ENCODE measurements around the gene NME4.
"Not testable (repeated sequence)": the region's sequence is repeated elsewhere in the genome, so short reads cannot be mapped to it uniquely, and the experiment has no call there.

NME4 gene

GRCh38 chr16:396199-396598, 800 bp upstream of the NME4 start:
- no peak for DNase-seq (ENCODE audit: low read depth in 2 of 2, low spot score in 1 of 2)

DNA sequence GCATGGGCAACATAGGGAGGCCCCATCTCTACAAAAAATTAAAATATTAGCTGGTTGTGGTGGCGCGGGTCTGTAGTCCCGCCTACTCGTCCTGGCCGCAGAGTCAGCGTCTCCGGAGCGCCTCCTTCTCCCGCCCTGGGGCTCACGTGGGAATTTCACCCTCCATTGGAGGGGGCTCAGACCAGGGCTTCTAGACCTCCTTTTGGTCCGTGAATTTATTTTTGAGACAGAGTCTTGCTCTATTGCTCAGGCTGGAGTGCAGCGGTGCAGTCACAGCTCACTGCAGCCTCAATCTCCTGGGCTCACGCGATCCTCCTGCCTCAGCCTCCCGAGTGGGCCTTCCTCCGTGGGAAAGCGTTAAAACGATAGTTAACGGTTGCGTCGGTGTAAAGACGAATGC, 394 bp upstream of the NME4 start:
- DNase-seq (ENCODE audit: low read depth in 2 of 2, low spot score in 1 of 2): no peak

DNA sequence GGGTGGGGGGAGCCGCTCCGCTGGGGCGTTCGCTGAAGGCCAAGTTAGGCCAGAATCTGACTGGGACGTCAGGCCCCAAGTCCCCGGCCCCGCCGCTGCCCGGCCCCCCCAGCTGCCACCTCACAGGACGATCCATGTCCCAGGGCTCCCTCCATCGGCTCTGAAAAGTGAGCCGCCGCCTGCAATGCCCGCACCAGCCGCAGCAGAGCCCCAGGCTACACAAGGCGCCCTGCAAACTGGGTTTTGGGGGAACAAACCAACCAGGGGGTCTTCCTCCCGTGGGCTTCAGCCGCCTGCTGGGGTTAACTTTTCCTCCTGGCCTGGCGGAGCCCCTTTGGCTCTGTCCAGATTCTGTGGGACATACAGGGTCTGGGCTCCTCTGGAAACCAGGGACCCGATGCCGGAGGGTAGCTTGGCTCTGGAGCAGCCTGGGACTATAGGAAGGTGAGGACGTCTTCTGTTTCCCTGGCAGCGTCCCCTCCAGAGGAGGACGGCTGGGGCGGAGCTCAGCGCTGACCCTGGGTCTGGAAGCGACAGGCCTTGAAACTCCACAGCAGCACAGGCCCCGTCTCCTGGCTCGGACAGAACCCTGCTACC, 835 bp downstream of the NME4 start:
- DNase-seq (ENCODE audit: low read depth in 2 of 2, low spot score in 1 of 2): no peak

- DNase-seq (ENCODE audit: low read depth in 2 of 2, low spot score in 1 of 2): no peak
Measured at GRCh38 chr16:398561-399339, 1.8 kb downstream of the NME4 start.

DNA sequence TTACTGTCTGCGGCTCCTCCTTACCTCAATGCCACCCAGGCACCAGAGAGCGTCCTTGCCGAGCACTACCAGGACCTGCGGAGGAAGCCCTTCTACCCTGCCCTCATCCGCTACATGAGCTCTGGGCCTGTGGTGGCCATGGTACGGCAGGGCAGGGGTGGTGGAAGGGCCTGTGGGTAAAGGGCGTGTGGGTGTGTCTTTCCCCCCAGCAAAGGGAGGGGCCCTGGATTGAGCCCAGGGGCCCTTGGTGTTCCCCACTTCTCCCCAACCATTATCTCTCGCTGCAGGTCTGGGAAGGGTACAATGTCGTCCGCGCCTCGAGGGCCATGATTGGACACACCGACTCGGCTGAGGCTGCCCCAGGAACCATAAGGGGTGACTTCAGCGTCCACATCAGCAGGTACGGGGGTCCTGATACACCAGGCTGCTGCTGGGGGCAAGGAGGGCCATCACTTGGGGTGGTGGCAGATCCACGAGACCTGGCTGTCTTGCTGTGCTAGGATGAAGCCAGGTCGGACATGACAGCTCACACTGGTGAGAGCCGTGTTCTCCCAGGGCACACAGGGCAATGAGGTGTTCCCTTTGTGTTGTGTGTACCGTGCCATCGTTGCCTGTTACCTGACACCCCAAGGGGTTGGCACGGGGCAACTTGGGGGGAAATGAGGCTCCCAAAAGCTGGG, 2.5 kb downstream of the NME4 start:
- DNase-seq (ENCODE audit: low read depth in 2 of 2, low spot score in 1 of 2): no peak

GRCh38 chr16:400061-400591, 3.1 kb downstream of the NME4 start:
- no peak for DNase-seq (ENCODE audit: low read depth in 2 of 2, low spot score in 1 of 2)

DNA sequence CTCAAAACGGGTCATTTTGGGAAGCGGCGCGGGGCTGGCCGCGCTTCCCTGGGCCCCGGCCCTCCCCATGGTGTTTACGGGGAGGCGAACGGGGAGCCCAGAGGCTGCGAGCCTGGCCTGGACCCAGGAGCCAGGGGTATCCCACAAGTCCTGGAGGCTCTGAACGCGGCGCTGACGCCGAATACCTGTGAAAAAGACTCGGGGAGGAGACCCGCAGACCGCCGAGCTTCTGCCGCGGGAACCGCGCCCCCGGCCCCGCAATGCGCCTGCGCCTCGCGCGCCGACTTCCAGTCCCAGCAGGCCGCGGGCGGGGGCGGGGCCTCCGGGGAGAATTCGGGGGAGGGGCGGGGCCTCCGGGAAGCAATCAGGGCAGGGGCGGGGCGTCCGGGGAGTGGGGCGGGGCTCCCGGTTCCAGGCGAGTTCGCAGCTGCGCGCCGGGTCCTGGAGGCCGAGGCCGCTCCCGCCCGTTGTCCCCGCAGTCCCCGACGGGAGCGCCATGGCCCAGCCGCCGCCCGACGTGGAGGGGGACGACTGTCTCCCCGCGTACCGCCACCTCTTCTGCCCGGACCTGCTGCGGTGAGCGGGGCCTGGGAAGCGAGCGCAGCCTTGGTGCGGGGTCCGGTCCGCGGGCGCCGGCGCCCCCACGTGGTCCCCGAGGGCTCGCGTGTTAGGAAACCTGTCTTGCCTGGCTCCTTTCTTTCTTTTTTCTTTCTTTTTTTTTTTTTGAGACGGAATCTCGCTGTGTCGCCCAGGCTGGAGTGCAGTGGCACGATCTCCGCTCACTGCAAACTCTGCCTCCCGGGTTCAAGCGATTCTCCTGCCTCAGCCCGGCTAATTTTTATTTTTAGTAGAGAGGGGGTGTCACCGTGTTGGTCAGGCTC, 4.7 kb downstream of the NME4 start, which contains the start of gene DECR2:
TSS of gene DECR2 (plus strand) at position 418 of the 881 bp plus-strand sequence. CDS start at position 497, 79 bp downstream.
- DNase-seq (ENCODE audit: low read depth in 2 of 2, low spot score in 1 of 2): peak; percentile 98 to 99

GRCh38 chr16:404971-405486, 8.0 kb downstream of the NME4 start:
- DNase-seq (ENCODE audit: low read depth in 2 of 2, low spot score in 1 of 2): no peak

DNA sequence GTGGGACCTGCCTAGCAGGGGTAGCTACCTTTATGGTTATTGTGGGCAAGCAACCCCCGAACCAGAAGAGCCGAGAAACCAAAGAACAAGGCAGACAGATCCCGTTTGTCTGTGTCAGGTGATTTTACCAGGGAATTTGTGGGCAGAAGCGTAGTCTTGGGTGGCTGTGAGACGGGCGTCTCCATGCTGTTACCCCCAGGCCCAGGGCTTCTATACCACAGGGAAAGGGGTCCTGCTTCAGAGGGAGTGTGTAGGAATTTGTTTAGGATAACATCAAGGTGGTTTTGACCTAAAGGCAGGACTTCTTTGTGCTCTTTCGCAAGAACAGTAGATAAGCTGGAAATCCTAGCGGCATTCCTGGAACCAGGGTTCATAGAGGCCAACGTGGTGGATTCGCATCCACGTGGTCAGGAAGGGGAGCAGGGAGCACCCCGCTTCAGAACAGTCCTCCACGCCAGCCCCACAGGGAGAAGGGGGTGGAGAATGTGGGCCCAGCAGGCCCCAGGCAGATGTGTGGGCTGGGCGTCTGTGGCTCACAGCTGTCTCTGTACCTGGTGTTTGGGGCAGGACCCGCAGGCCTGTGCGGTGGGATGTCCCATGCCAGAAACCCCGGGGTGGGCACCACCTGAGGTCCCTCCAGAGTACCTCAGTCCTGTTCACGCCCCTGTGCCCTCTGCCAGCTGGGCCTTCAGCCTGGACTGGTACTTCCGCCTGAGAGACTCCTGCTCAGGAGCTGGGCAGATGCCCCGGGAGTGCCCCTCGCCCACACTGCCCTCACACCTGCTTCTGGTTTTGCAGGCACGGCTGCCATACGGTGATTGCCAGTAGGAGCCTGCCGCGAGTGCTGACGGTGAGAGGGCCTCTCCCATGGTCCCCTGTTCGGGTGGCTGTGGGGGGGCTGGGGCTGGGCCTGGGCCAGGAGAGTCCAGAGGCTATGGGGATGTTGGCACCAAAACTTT, 8.8 kb downstream of the NME4 start:
- DNase-seq (ENCODE audit: low read depth in 2 of 2, low spot score in 1 of 2): no peak

DNA sequence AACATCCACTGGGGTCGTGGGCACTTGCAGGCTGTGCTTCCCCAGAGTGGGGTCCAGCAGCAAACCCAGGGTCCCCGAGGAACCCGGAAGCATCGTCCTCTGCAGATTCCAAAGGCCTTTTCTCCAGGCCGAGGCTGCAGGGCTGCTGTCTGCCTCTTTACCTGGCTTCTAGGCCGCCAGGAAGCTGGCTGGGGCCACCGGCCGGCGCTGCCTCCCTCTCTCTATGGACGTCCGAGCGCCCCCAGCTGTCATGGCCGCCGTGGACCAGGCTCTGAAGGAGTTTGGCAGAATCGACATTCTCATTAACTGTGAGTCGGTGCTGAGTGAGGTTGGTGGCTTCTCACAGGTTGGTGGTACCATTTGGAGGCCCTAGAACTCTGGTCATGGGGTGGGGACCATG, 10.3 kb downstream of the NME4 start:
- DNase-seq (ENCODE audit: low read depth in 2 of 2, low spot score in 1 of 2): no peak

DNA sequence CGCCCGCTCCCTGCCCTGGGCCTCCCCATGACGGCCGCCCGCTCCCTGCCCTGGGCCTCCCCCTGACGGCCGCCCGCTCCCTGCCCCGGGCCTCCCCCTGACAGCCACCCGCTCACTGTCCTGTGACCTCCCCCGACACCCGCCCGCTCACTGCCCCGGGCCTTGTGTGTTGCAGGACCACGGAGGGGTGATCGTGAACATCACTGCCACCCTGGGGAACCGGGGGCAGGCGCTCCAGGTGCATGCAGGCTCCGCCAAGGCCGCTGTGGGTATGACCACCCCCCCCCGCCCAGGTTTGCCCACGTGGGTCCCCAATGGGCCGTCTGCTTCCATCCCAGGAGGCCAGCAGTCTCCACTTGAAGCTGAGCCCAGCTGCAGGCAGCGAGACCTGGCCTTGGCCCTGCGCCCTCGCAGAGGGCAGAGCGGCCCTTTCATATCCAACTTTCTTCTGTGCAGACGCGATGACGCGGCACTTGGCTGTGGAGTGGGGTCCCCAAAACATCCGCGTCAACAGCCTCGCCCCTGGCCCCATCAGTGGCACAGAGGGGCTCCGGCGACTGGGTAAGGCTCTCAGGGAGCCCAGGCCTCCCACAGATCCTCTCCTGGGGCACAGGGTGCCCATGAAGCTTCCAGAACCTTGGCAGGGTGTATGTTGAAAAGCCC, 13.6 kb downstream of the NME4 start:
- DNase-seq (ENCODE audit: low read depth in 2 of 2, low spot score in 1 of 2): no peak

DNA sequence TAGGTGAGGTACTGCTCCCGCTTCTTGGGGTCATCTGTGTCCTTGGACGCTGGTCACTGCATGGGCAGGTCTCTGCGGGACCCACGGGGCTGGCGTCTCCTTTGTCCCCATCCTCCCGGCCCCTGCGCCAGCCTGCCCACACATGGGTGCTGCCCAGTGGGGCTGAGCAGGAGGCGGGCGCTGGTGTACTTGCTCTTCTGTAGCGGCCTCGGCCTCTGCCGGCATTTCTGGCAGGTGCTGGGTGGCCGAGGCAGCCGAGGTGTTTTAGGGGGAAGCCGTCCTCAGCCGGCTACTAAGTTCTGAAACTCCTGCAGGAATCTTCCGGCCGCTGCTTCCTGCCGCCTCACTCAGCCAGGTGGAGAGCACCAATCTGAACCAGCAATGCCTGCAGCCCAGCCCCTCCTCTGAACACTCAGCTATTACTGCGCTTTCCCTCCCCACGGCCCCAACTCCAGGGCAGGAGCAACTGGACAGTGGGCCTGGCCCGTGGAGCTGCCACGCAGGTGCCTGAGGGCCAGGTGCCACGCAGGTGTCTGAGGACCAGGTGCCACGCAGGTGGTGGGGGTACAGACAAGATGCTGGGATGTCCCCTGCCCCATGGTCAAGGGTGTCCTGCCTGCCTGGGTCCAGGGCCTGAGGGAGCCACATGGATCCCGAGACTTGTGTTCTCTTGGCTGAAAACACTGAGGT, 14.7 kb downstream of the NME4 start:
- no peak for DNase-seq (ENCODE audit: low read depth in 2 of 2, low spot score in 1 of 2)

GRCh38 chr16:414395-415169, 17.6 kb downstream of the NME4 start:
- no peak for DNase-seq (ENCODE audit: low read depth in 2 of 2, low spot score in 1 of 2)

DNA sequence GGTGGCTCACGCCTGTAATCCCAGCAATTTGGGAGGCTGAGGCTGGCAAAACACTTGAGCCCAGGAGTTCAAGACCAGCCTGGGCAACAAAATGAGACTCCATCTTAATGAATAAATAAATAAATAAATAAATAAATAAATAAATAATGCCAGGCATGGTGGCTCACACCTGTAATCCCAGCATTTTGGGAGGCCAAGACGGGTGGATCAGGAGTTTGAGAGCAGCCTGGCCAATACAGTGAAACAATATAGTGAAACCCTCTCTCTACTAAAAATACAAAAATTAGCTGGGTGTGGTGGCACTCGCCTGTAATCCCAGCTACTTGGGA, 18.1 kb downstream of the NME4 start:
- not testable (repeated sequence) for DNase-seq (ENCODE audit: low read depth in 2 of 2, low spot score in 1 of 2)

- not testable (repeated sequence) for DNase-seq (ENCODE audit: low read depth in 2 of 2, low spot score in 1 of 2)
Measured at GRCh38 chr16:422179-422578, 25.2 kb downstream of the NME4 start.

DNA sequence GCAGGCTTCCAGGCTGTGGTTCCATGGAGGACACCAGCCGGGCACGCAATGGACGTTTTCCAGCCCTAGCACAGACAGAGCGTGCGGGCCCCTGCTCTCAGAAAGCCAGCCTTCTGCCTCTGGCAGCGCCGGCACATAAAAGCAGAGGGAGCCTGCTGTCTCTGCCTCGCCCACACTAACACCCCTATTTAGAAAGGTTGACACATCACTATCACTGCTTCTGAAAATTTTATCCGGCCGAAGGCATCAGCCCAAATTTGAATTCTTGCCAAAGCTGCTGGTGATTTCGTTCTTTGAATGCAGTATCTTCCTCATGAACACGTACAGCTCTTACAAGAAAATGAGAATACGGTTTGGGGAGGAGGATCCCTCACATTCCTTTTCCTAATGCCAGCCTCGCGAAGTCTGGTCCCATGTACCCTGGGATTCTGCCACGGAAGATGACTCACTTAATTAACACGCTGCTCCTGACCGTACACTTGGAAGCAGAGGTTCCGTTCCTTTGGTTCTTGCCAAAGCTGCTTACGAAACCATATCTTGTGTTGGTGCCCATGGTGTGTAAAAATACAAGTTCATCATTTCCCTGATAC, 27.1 kb downstream of the NME4 start:
- no peak for DNase-seq (ENCODE audit: low read depth in 2 of 2, low spot score in 1 of 2)

DNA sequence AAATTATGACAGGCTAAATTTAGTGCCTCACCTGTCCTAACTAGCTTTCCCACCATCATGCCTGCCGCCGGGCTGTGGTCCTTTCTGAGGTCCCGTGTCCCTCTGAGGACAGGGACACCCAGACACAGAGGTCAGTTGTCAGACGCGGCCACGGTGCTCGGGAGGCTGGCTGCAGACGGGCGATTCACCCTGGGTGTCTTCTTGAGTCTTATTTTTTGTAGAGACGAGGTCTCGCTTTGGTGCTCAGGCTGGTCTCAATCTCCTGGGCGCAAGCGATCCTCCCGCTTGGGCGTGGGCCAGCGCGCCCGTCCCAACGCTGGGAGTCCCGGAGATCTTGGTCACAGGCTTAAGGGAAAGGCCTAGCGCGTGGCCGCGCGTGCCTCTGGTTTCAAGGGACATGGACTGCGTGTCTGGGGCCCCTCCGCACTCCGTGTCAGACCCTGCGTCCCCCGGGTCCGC, 27.7 kb downstream of the NME4 start:
- DNase-seq (ENCODE audit: low read depth in 2 of 2, low spot score in 1 of 2): no peak

Data from stimulated activated CD8-positive, alpha-beta memory T cell treated with anti-CD3 and anti-CD28 coated beads, Interleukin-4, amount 100 ng/mL, for 1 hour (primary cell).